Epithelial cell of proximal tubule (primary cell): ENCODE data around the gene AGBL1. TPM values are rescaled to one million over a fixed set of nuclear protein-coding genes. Genes with fewer than 3 reads are reported as not detected.
"Not testable (repeated sequence)": the region's sequence is repeated elsewhere in the genome, so short reads cannot be mapped to it uniquely, and the experiment has no call there.

Experiments
- DNase-seq: peaks from one replicate; pipeline ENCODE4 v3.0.0-alpha.2; 2011; ENCODE audit warnings: low read depth
- H3K4me3 ChIP-seq: 2 replicates; pipeline ENCODE4 v1.5.1; 2011; ENCODE audit warnings: low read depth, mild to moderate bottlenecking, low read length
- total RNA-seq: library from RNA; depleted of rRNA; stranded (reverse); fragments of >200 nt; gene quantifications from 2 replicates; pipeline ENCODE4 v1.2.3, GENCODE V29; 2015
- TF ChIP-seq, protein P1 (sequence below): conservative IDR thresholded peaks from 2 replicates; pipeline ENCODE4 v1.5.1; 2012; ENCODE audit warnings: low read depth, mild to moderate bottlenecking, low read length

Gene AGBL1
- total RNA-seq, 1 donor from 2014 or later: not detected

DNA sequence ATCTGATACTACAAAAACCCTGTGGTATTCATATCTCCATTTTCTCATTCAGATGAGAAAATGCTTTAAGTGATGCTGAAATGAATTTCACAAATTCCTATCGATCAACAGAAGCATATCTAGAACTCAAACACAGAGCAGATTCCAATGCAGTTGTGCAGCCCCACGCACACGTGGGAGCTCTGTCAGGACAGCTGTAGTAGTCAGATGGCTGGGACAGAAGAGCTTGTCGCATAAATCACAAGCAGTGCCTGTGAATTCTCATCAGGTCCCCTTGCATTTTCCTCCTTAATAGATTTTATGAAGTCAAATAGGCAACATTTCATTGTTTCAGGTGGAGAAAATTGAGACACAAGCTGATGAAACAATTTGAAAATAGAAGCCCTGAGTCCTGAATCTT, 792.3 kb downstream of the AGBL1 start:
- DNase-seq: no peak
- TF ChIP-seq, protein P1, sequence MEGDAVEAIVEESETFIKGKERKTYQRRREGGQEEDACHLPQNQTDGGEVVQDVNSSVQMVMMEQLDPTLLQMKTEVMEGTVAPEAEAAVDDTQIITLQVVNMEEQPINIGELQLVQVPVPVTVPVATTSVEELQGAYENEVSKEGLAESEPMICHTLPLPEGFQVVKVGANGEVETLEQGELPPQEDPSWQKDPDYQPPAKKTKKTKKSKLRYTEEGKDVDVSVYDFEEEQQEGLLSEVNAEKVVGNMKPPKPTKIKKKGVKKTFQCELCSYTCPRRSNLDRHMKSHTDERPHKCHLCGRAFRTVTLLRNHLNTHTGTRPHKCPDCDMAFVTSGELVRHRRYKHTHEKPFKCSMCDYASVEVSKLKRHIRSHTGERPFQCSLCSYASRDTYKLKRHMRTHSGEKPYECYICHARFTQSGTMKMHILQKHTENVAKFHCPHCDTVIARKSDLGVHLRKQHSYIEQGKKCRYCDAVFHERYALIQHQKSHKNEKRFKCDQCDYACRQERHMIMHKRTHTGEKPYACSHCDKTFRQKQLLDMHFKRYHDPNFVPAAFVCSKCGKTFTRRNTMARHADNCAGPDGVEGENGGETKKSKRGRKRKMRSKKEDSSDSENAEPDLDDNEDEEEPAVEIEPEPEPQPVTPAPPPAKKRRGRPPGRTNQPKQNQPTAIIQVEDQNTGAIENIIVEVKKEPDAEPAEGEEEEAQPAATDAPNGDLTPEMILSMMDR: no peak
- no peak overlapping the region for H3K4me3 ChIP-seq

DNA sequence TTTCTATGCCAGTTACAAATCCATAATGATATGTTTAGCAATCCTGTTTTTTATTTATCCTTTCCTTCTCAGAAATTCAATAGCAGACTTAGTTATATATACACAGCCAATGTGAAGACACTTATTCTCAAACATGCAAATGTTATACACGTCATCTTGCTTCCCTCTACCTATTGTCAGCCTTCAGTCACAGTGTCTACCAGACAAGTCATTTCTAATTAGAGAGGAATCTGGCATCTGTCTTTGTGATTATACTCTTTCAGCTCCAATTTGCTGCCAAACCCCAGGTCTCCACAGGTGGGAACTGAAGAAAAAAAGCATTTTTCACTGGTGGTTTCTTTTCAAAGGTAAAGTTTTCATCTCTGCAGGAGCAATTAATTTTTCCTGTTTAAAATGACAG, 793.1 kb downstream of the AGBL1 start:
- no peak overlapping the region for H3K4me3 ChIP-seq
- TF ChIP-seq, protein P1: no peak
- no peak for DNase-seq

DNA sequence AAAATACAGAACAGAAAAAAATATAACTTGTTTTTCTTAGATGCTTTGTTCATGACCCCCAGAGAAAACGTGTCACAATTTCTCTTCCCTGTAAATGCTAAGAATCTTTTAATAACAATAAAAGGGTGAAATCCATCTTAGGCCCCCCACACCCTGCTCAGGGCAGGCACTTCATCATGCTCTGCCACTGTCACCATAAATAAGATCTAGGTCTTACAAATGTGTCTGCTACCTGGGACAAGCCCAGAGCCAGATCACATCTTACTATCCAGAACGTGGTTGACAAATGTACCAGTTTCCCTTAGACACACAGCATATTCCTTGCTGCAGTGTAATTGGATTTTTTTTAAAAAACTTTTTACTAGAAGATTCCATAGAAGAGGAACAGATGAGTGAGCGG, 795.4 kb downstream of the AGBL1 start:
- no peak overlapping the region for H3K4me3 ChIP-seq
- DNase-seq: no peak
- TF ChIP-seq, protein P1: no peak

DNA sequence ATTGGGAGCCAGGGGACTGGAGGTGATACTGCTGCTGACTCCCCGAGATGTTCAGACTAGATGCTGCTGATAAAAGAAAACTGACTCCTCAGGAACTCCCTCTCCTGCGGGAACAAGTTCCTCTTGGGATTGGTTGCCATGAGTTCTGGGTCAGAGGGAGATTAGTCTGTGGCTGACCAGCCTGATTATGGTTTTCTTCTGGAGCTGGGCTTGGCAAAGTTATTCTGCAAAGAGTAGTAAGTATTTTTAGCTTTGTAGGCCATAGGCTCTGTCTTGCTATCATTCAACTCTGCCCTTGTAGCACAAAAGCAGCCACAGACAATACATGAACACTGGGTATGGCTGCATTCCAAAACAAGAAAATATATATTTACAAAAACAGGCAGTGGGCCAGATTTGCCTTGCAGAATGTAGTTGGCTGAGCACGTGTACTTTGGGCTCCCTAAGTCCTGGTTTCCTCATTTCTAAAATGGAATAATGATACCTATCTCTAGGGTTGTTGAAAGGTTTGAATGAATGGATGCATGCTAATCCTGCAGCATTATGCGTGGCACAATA, 796.8 kb downstream of the AGBL1 start:
- DNase-seq: no peak
- no peak overlapping the region for H3K4me3 ChIP-seq
- TF ChIP-seq, protein P1: no peak

DNA sequence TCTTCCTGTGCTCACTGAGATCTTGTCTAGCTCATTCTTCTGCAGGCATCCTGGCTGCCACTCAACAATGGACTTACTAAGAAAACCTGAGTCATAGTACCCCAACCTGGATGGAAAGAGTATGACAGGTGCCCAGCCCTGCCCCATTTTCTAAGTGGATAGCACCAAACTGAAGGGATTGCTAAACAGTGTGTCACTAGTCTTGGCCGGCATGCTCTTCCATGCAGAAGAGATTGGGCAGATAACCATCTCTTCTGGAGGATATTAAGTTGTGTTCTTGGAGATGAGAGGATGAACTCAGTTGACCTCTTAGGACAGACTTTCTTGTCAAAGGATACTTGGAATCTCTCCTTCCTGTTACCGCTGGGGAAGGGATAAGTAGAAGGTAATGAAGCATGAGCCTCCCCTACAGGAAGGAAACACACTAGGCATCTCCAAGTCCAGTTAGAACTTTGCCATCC, 797.5 kb downstream of the AGBL1 start:
- DNase-seq: no peak
- H3K4me3 ChIP-seq: no peak overlapping the region
- TF ChIP-seq, protein P1: no peak

DNA sequence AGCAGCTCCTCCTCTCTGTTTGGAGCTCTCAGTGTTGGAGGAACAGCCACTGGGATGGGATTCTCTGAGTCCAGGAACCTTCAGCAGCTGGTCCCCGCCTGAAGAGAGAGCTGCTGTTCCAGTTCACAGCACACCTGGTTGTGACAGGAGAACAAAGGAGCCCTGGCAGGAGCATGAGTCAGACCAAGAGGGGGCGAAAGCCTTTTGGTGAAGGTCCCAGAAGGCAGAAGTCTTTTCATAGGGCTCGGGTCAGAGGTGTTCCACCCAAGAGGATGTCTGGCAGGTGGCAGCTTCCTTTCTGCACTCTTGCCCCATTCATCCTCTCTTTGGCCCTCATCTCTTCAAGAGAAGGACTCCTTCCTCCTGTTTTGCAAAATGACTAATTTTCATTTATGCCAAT, 799.2 kb downstream of the AGBL1 start:
- not testable (repeated sequence) for H3K4me3 ChIP-seq, DNase-seq

DNA sequence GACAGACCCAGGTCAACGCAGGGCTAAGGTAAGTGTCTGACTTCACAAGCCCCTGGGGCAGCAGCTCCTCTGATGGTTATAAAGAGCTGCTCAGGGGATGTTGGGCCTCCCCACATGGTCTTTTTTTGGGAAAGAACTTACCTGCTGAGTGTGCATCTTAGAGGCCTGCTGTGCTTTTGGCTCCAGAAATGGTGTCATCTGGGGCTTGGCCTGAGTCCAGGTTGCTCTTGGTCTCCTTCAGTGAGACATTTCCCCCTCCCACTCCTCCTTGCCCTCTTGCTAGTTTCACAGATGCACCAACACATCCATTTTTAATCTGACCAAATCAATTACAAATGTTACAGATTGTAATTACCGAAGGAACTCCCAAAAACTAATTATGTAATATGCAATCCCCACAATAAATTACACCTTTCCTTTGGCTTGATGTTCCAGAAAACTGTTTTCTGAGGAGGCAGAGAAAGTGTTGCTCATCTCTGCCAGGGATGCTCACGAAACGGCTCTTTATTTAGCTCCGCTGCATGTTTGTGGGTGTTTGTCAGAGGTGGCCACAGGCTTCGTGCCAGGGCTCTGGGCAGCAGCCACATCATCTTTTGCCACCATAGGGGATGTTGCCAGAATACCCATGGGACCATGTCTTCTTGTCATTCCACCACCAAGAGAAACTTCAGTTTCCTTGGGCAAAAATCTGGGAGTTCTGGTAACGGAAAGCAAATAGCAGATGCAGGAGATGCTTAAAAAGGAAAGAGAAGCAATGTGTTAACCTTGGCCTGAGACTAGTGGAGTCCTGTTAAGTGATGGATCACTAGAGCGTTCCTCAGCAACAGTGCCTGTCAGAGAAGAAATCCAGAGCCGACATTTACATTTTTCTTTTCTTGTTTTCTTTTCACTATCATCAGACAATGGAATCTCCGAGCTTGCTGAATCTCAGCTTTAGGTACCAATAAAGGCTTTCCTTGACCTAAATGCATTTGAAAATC, 799.9 kb downstream of the AGBL1 start:
- no peak for DNase-seq
- H3K4me3 ChIP-seq: no peak overlapping the region
- TF ChIP-seq, protein P1: no peak
